ENCODE results near the gene CDH11.

The CDH11 gene

GRCh38 chr16:64924086-64924485, 197.8 kb downstream of the CDH11 start:
- no peak for DNase-seq (ENCODE audit: low read depth)
- no peak overlapping the region for H3K4me3 ChIP-seq (ENCODE audit: control insufficient read depth, low read depth, low read length)
- TF ChIP-seq CTCF (IDR thresholded peaks at IDR 0.05; ENCODE audit: control insufficient read depth, insufficient read depth, low read depth, low read length, missing control alignments): no peak

- no peak overlapping the region for H3K4me3 ChIP-seq (ENCODE audit: control insufficient read depth, low read depth, low read length)
- TF ChIP-seq CTCF (IDR thresholded peaks at IDR 0.05; ENCODE audit: control insufficient read depth, insufficient read depth, low read depth, low read length, missing control alignments): no peak
- DNase-seq (ENCODE audit: low read depth): peak; percentile 14
Observed at GRCh38 chr16:64919929-64920607, 201.8 kb downstream of the CDH11 start.

GRCh38 chr16:64919141-64919540, 202.7 kb downstream of the CDH11 start:
- no peak for DNase-seq (ENCODE audit: low read depth)
- H3K4me3 ChIP-seq (ENCODE audit: control insufficient read depth, low read depth, low read length): no peak overlapping the region
- TF ChIP-seq CTCF (IDR thresholded peaks at IDR 0.05; ENCODE audit: control insufficient read depth, insufficient read depth, low read depth, low read length, missing control alignments): no peak

GRCh38 chr16:64916051-64916450, 205.8 kb downstream of the CDH11 start:
- TF ChIP-seq CTCF (IDR thresholded peaks at IDR 0.05; ENCODE audit: control insufficient read depth, insufficient read depth, low read depth, low read length, missing control alignments): no peak
- H3K4me3 ChIP-seq (ENCODE audit: control insufficient read depth, low read depth, low read length): no peak overlapping the region
- DNase-seq (ENCODE audit: low read depth): no peak

- no peak overlapping the region for H3K4me3 ChIP-seq (ENCODE audit: control insufficient read depth, low read depth, low read length)
- peak; percentile 45 for DNase-seq (ENCODE audit: low read depth)
- TF ChIP-seq CTCF (IDR thresholded peaks at IDR 0.05; ENCODE audit: control insufficient read depth, insufficient read depth, low read depth, low read length, missing control alignments): no peak
Observed at GRCh38 chr16:64910356-64910755, 211.5 kb downstream of the CDH11 start.

- H3K4me3 ChIP-seq (ENCODE audit: control insufficient read depth, low read depth, low read length): no peak overlapping the region
- no peak for TF ChIP-seq CTCF (IDR thresholded peaks at IDR 0.05; ENCODE audit: control insufficient read depth, insufficient read depth, low read depth, low read length, missing control alignments)
- no peak for DNase-seq (ENCODE audit: low read depth)
Observed at GRCh38 chr16:64907844-64908243, 214.0 kb downstream of the CDH11 start.

All from AG09309 (cell line).